ENCODE measurements around the gene PCDHGA1. TPM values are rescaled to one million over a fixed set of nuclear protein-coding genes. Genes with fewer than 3 reads are reported as not detected.

The PCDHGA1 gene
- total RNA-seq, 1 experiment from 2014 or later, result 0.63 TPM

DNA sequence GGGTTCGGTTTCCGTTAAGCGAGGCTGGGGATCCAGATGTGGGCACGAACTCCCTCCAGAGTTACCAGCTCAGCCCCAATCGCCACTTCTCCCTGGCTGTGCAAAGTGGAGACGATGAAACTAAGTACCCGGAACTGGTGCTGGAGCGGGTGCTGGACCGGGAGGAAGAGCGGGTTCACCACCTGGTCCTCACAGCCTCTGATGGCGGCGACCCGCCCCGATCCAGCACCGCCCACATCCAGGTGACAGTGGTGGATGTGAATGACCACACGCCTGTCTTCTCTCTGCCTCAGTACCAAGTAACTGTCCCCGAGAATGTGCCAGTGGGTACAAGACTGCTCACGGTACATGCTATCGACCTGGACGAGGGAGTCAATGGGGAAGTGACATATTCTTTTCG is 53.0 kb downstream of the PCDHGA1 start:
- Mint-ChIP-seq H3K4me1 (no peaks in the 10 kb centered on the region), H3K27ac (no peak overlapping the region), H3K4me3 (no peak overlapping the region), H3K27me3 (ENCODE audit: low read depth) (peaks cover 7% of the 10 kb centered on the region; the same call in 1 of the 2 replicates), H3K36me3 (ENCODE audit: insufficient read depth in 1 of 3, low read depth in 3 of 3) (peaks cover 12 to 38% (median 26%) of the 10 kb centered on the region in 3 experiments; a peak in 6 of 7 replicates), H3K9me3 (peaks cover 66 to 69% of the 10 kb centered on the region in 2 experiments)
- DNase-seq, result no peak
- Histone ChIP-seq H3K27ac (ENCODE audit: insufficient read length, low read depth, low read length) (no peak overlapping the region), H3K9ac (ENCODE audit: extremely low read depth, insufficient read length, low read length) (no peak overlapping the region), H3K79me2 (ENCODE audit: insufficient read depth, low read length) (no peaks in the 10 kb centered on the region), H3K27me3 (ENCODE audit: insufficient read depth, low read length) (no peaks in the 10 kb centered on the region), H3K4ac (ENCODE audit: low read depth, low read length) (no peak overlapping the region), H3K14ac (ENCODE audit: insufficient read depth, low read length) (no peak overlapping the region), H3K4me2 (ENCODE audit: insufficient read depth, insufficient read length, low read length) (no peak overlapping the region), H3K79me1 (ENCODE audit: insufficient read depth, low read depth, low read length, poor library complexity, severe bottlenecking) (no peaks in the 10 kb centered on the region), H3K23ac (ENCODE audit: insufficient read length, low read depth, low read length) (no peak overlapping the region), H4K91ac (ENCODE audit: insufficient read length, low read depth, low read length) (no peak overlapping the region), H4K8ac (replicated peaks; ENCODE audit: insufficient read length, low read depth, low read length) (no peak overlapping the region), H3K9me3 (ENCODE audit: control insufficient read depth, low read depth, low read length) (peaks cover 25% of the 10 kb centered on the region), H3T11ph (ENCODE audit: low read length) (no peak overlapping the region), H2BK15ac (ENCODE audit: low read depth, low read length) (no peak overlapping the region), H2BK20ac (ENCODE audit: low read depth, low read length, poor library complexity, severe bottlenecking) (no peak overlapping the region), H2AK5ac (ENCODE audit: insufficient read length, low read length) (no peak overlapping the region), H4K20me1 (ENCODE audit: control insufficient read depth, insufficient read depth, insufficient read length) (no peaks in the 10 kb centered on the region), H2BK12ac (ENCODE audit: insufficient read length, low read depth, low read length) (no peak overlapping the region), H2BK120ac (ENCODE audit: low read depth, low read length, poor library complexity, severe bottlenecking) (no peak overlapping the region), H2AFZ (ENCODE audit: low read length) (no peak overlapping the region), H3K4me1 (ENCODE audit: insufficient read depth, low read length) (0 out of 2 replicates have a peak, but pooled peaks cover under 1% of the 10 kb centered on the region), H3K56ac (ENCODE audit: insufficient read length, low read depth, low read length) (no peak overlapping the region), H3K23me2 (ENCODE audit: insufficient read length, low read depth, low read length, poor library complexity, severe bottlenecking) (no peaks in the 10 kb centered on the region), H4K5ac (ENCODE audit: insufficient read length, low read depth, low read length) (no peak overlapping the region), H2BK5ac (ENCODE audit: insufficient read length, low read length) (no peak overlapping the region), H3K18ac (ENCODE audit: insufficient read length, low read depth, low read length) (no peak overlapping the region)
- no CpG with 5 or more reads among the region's 21 CpGs for WGBS (ENCODE audit: extremely low coverage, insufficient read length, low lambda C conversion rate)
- TF ChIP-seq, protein P1, sequence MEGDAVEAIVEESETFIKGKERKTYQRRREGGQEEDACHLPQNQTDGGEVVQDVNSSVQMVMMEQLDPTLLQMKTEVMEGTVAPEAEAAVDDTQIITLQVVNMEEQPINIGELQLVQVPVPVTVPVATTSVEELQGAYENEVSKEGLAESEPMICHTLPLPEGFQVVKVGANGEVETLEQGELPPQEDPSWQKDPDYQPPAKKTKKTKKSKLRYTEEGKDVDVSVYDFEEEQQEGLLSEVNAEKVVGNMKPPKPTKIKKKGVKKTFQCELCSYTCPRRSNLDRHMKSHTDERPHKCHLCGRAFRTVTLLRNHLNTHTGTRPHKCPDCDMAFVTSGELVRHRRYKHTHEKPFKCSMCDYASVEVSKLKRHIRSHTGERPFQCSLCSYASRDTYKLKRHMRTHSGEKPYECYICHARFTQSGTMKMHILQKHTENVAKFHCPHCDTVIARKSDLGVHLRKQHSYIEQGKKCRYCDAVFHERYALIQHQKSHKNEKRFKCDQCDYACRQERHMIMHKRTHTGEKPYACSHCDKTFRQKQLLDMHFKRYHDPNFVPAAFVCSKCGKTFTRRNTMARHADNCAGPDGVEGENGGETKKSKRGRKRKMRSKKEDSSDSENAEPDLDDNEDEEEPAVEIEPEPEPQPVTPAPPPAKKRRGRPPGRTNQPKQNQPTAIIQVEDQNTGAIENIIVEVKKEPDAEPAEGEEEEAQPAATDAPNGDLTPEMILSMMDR (conservative IDR thresholded peaks at IDR 0.05), result no peak
